Inferior parietal cortex (tissue), 1 donor: Measurements from ENCODE around the gene UPK1A.
"Not testable (repeated sequence)": the region's sequence is repeated elsewhere in the genome, so short reads cannot be mapped to it uniquely, and the experiment has no call there.

Experiments used
- DNase-seq: peaks from one replicate; pipeline ENCODE4 v3.0.0-alpha.2; 2016; ENCODE audit errors: extremely low spot score

Gene UPK1A

GRCh38 chr19:35644206-35644986 is 21.9 kb upstream of the UPK1A start:
- DNase-seq: peak; percentile 57

DNA sequence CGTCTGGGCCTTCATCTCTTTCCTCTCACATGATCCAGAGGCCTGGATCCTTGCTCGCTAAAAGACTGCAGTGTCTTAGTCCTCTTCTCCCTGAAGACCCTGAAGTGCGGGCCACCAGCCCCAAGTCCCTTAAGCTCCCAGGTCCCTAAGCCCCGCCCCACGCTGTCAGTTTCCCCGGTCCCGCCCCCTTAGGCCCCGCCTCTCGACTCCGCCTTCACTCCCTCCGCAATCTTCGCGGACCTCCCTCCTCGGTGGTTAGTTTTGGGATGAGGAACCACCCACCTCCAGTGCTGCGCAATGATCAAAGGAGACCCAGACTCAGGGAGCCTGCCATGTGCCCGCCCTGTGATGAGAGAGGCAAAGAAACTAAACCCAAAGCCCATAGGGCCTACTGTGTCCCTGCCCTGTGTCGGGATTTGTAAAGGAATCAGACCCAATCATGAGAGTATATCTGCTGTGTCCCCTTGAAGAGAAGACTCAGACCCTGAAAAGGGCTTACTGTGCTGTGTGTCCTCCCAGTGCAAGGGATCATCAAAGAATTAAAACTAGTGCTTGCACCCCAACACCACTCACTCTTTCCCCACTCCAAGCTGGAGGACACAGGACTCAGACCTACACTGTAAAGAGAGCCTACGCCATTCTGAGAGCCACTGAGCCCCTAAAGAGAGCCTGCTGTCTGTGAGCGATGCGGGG is 21.2 kb upstream of the UPK1A start:
- no peak for DNase-seq

- no peak for DNase-seq
Observed at GRCh38 chr19:35645680-35646511, 20.4 kb upstream of the UPK1A start.

GRCh38 chr19:35648017-35648961 is 18.0 kb upstream of the UPK1A start, which contains the start of gene COX6B1:
COX6B1 (plus strand) TSS chr19:35648323; CDS start chr19:35651244, 2,921 bp downstream.
- DNase-seq: peak; percentile 99

DNA sequence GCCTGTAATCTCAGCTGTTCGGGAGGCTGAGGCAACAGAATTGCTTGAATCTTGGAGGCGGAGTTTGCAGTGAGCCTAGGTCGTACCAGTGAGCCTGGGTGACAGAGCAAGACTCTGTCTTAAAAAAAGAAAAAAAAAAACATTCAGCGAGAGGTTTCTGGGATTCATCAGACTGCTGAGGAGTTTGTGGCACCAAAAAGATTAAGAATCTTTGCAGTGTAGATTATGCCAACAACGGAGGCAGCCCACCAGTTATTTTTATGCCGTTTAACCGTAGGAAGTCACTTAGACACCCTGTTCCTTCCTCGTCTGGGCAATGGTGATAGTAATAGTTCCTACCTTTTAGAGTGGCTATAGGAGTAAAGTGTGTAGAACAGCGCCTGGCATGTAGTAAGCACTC is 15.7 kb upstream of the UPK1A start:
- no peak for DNase-seq

GRCh38 chr19:35654828-35655227 is 11.5 kb upstream of the UPK1A start:
- not testable (repeated sequence) for DNase-seq

GRCh38 chr19:35655600-35655999 is 10.7 kb upstream of the UPK1A start:
- DNase-seq: no peak

DNA sequence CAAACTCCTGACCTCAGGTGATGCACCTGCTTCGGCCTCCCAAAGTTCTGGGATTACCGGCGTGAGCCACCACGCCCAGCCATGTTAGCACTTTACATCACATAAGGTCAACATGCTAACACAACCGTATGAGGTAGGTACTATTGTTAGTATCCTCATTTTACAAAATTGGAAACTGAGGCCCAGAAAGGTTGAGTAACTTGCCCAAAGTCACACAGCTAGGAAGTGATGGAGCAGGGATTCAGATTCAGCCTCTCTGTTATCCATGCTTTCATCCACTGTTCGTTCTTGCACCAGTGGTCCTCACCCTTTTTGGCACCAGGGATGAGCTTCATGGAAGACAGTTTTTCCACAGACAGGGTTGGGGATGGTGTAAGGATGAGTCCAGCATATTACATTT is 9.6 kb upstream of the UPK1A start:
- no peak for DNase-seq

- no peak for DNase-seq
Observed at GRCh38 chr19:35657904-35658700, 8.2 kb upstream of the UPK1A start.

- no peak for DNase-seq
Observed at GRCh38 chr19:35661995-35662340, 4.3 kb upstream of the UPK1A start.

DNA sequence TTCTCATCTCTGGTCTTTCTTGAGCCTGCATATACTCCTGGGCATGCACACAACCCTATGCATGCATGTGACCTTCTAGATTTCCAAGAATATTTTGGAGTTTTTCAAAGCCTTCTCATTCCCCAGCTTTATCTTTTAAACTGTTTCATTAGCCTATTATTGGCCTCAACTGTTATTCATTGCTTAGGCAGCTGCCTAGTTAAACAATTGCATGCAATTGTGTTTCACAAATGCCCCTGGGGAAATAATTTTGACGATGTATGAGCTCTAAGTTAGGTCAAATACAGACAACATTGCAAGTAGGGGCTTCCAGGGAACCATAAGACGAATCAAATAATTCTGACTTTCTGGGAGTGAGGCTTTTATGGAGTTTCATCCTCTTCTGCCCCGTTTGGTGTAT is 2.3 kb upstream of the UPK1A start:
- no peak for DNase-seq

GRCh38 chr19:35665157-35665556 is 1.2 kb upstream of the UPK1A start:
- no peak for DNase-seq

DNA sequence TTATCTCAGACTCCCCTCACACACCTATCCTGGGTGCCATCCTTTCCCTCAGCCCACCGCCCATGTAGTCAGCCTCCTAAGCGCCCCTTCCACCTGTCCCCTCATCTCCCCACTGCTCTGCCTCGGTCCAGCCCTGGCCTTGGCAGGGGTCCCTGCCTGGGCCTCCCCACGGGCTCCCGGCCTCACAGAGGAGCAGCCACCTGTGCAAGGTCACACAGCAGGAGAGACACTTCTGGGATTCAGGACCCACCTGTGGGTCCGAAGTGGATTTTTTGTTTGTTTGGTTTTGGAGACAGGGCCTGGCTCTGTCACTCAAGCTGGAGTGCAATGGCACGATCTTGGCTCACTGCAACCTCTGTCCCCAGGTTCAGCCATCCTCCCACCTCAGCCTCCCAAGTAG is 713 bp upstream of the UPK1A start:
- no peak for DNase-seq

DNA sequence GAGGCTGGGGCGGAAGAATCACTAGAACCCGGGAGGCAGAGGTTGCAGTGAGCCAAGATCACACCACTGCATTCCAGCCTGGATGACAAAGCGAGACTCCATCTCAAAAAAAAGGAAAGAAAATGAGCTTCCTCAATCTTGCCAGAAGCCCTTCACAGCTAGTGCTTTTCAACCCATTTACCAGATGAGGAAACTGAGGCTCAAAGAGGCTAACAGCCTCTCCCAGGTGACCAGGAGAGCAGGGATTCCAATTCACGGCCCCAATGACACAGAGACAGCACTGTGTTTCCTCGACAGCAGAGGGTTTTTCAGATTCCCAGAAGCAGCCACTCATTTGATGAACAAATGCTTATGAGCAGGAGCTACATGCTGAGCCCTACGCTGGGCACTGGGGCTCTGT is 3.2 kb downstream of the UPK1A start:
- DNase-seq: no peak

DNA sequence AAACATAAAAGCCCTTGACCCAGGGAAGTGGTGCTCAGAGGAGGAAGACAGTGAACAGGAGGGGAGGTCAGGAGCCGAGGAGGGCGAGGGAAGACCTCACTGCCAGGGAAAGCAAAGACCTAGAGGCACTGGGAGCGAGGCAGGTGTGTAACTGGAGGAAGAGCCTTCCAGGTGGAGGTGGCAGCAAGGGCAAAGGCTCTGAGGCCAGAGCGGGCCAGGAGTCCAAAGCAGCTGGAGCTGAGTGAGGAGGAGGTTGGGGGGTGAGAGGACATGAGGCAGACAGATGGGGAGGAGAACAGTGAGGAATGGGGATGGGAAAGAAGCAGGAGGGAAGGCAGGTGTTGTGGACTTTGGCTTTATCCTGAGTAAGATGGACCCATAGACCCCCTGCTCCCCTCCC is 3.7 kb downstream of the UPK1A start:
- no peak for DNase-seq

- DNase-seq: no peak
Observed at GRCh38 chr19:35670686-35671085, 4.4 kb downstream of the UPK1A start.

- no peak for DNase-seq
Observed at GRCh38 chr19:35671818-35672217, 5.5 kb downstream of the UPK1A start.

GRCh38 chr19:35673121-35673804 is 6.9 kb downstream of the UPK1A start:
- no peak for DNase-seq

DNA sequence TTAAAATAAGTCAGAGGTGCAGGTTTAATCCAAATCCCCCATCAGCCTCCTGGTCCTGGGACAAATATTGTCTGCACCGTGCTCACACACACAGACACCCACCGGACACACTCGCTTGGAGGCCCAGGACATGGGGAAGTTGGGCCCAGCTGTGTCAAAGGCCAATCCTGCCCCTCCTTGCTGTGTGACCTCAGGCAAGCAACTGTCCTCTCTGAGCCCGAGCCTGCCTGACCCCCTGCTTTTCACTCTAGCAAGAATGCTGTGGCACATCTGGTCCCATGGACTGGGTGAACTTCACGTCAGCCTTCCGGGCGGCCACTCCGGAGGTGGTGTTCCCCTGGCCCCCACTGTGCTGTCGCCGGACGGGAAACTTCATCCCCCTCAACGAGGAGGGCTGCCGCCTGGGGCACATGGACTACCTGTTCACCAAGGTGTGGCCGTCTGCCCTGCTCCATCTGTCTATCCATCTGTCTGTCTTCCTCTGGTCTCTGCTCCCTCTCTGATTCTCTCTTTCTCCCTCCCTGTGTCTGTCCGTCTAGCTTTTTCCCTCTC is 9.3 kb downstream of the UPK1A start:
- no peak for DNase-seq

- DNase-seq: no peak
Observed at GRCh38 chr19:35689836-35690235, 23.5 kb downstream of the UPK1A start.
